ENCODE results near the gene PPP1R8.

PPP1R8 gene

GRCh38 chr1:27830621-27831440 lies at the start of gene PPP1R8:
Gene PPP1R8 (plus strand): TSS chr1:27830782. CDS start chr1:27830836, 54 bp downstream.
- H3K9ac ChIP-seq (ENCODE audit: low read length): peak within 1 kb of the TSS; percentile 95

GRCh38 chr1:27782950-27783349 lies 47.6 kb upstream of the PPP1R8 start:
- H4K20me1 ChIP-seq (ENCODE audit: insufficient read depth, low read length): no peaks in the 10 kb centered on the region
- no peak overlapping the region for H3K4me2 ChIP-seq (ENCODE audit: low read length)
- H3K9me3 ChIP-seq (ENCODE audit: low read length): no peaks in the 10 kb centered on the region
- no peak overlapping the region for H3K4me3 ChIP-seq (ENCODE audit: low read depth, low read length, poor library complexity, severe bottlenecking)
- peaks cover 12% of the 10 kb centered on the region for H3K79me2 ChIP-seq (ENCODE audit: insufficient read depth, low read length)
- no peaks in the 10 kb centered on the region for H3K36me3 ChIP-seq (ENCODE audit: insufficient read depth, low read length)
- H3K27me3 ChIP-seq (ENCODE audit: insufficient read depth, low read length): no peaks in the 10 kb centered on the region
- H3F3A ChIP-seq (ENCODE audit: insufficient read depth, low read length): no peaks in the 10 kb centered on the region
- H3K9ac ChIP-seq (ENCODE audit: low read length): no peak overlapping the region
- no peak overlapping the region for H2AFZ ChIP-seq (ENCODE audit: low read length)
- no peak overlapping the region for H3K27ac ChIP-seq (ENCODE audit: low read depth, low read length, poor library complexity, severe bottlenecking)
- no peaks in the 10 kb centered on the region for H3K9me2 ChIP-seq (ENCODE audit: low read depth, low read length)
- TF ChIP-seq EZH2 (IDR thresholded peaks at IDR 0.05; ENCODE audit: borderline replicate concordance, low read length): no peak
- no peak for TF ChIP-seq CTCF (IDR thresholded peaks at IDR 0.05; ENCODE audit: low read length)
- no peaks in the 10 kb centered on the region for H3K4me1 ChIP-seq (ENCODE audit: insufficient read depth, low read length, severe bottlenecking)

More at GRCh38 chr1:27830621-27831440, at the start of gene PPP1R8:
- TF ChIP-seq EZH2 (IDR thresholded peaks at IDR 0.05; ENCODE audit: borderline replicate concordance, low read length): no peak
- TF ChIP-seq CTCF (IDR thresholded peaks at IDR 0.05; ENCODE audit: low read length): no peak
- Histone ChIP-seq H4K20me1 (ENCODE audit: insufficient read depth, low read length) (0 out of 2 replicates have a peak, but pooled peaks cover 3% of the 10 kb centered on the region), H3F3A (ENCODE audit: insufficient read depth, low read length) (peaks cover 7% of the 10 kb centered on the region; the same call in 1 of the 2 replicates), H2AFZ (ENCODE audit: low read length) (0 out of 2 replicates have a peak within 1 kb of the TSS, but pooled peaks have one; percentile 38), H3K9me2 (ENCODE audit: low read depth, low read length) (no peaks in the 10 kb centered on the region), H3K36me3 (ENCODE audit: insufficient read depth, low read length) (peaks cover 35% of the 10 kb centered on the region), H3K79me2 (ENCODE audit: insufficient read depth, low read length) (peaks cover 49% of the 10 kb centered on the region), H3K27me3 (ENCODE audit: insufficient read depth, low read length) (no peaks in the 10 kb centered on the region), H3K4me3 (ENCODE audit: low read depth, low read length, poor library complexity, severe bottlenecking) (peak within 1 kb of the TSS; percentile 91), H3K9me3 (ENCODE audit: low read length) (no peaks in the 10 kb centered on the region), H3K4me1 (ENCODE audit: insufficient read depth, low read length, severe bottlenecking) (peaks cover 22% of the 10 kb centered on the region), H3K4me2 (ENCODE audit: low read length) (peak within 1 kb of the TSS; percentile 89), H3K27ac (ENCODE audit: low read depth, low read length, poor library complexity, severe bottlenecking) (peak within 1 kb of the TSS; percentile 69)

GRCh38 chr1:27784700-27785099 lies 45.9 kb upstream of the PPP1R8 start:
- Histone ChIP-seq H3K4me2 (ENCODE audit: low read length) (no peak overlapping the region), H3K36me3 (ENCODE audit: insufficient read depth, low read length) (peaks cover 12% of the 10 kb centered on the region), H4K20me1 (ENCODE audit: insufficient read depth, low read length) (no peaks in the 10 kb centered on the region), H3K79me2 (ENCODE audit: insufficient read depth, low read length) (peaks cover 12% of the 10 kb centered on the region), H3K27me3 (ENCODE audit: insufficient read depth, low read length) (no peaks in the 10 kb centered on the region), H3K9me3 (ENCODE audit: low read length) (no peaks in the 10 kb centered on the region), H3K4me1 (ENCODE audit: insufficient read depth, low read length, severe bottlenecking) (no peaks in the 10 kb centered on the region), H3F3A (ENCODE audit: insufficient read depth, low read length) (no peaks in the 10 kb centered on the region), H2AFZ (ENCODE audit: low read length) (no peak overlapping the region), H3K27ac (ENCODE audit: low read depth, low read length, poor library complexity, severe bottlenecking) (no peak overlapping the region), H3K9me2 (ENCODE audit: low read depth, low read length) (no peaks in the 10 kb centered on the region), H3K4me3 (ENCODE audit: low read depth, low read length, poor library complexity, severe bottlenecking) (no peak overlapping the region), H3K9ac (ENCODE audit: low read length) (no peak overlapping the region)
- TF ChIP-seq EZH2 (IDR thresholded peaks at IDR 0.05; ENCODE audit: borderline replicate concordance, low read length) (no peak), CTCF (IDR thresholded peaks at IDR 0.05; ENCODE audit: low read length) (no peak)
